GM12865 (cell line): ENCODE data around the gene SMS.

ENCODE experiments used
- DNase-seq: peaks from one replicate; pipeline ENCODE4 v3.0.0; 2010; ENCODE audit warnings: low read depth
- H3K4me3 ChIP-seq: 2 replicates; pipeline ENCODE4 v1.5.1; 2011; ENCODE audit warnings: mild to moderate bottlenecking, low read depth, low read length, control low read depth
- TF ChIP-seq, protein P1 (sequence below): IDR thresholded peaks from 2 replicates; pipeline ENCODE4 v1.5.1; 2011; ENCODE audit warnings: low read length, control low read depth, low read depth, inconsistent platforms; ENCODE audit not compliant: insufficient read depth; ENCODE audit errors: missing control alignments

Gene SMS

DNA sequence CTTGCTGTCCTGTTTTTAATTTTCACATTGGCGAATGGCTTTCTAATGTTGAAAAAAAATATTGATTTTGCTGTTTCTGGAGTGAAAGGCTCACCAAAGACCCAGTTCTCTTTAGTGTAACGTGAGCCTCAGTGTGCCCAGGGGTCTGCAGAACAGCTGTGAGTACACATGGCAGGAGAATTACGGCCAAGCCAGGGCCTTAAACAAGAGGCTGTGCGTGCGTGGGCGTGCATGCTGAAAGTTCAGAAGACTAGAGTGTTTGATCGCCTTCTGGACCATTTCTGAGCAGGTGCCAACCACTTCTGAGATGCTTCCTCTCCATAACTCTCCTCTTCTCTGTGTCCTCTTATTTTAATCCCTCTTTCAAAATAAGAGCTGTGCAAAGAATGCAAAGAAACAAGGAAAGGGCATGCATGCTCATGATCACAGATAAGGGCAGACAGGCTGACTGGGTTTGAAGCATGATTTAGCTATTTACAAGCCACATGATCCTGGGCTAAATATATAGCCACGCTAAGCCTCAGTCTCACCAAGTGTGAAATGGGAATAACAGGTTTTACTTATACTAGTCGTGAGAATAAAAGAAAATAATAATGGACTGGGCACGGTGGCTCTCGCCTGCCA, 101.5 kb downstream of the SMS start:
- TF ChIP-seq, protein P1, sequence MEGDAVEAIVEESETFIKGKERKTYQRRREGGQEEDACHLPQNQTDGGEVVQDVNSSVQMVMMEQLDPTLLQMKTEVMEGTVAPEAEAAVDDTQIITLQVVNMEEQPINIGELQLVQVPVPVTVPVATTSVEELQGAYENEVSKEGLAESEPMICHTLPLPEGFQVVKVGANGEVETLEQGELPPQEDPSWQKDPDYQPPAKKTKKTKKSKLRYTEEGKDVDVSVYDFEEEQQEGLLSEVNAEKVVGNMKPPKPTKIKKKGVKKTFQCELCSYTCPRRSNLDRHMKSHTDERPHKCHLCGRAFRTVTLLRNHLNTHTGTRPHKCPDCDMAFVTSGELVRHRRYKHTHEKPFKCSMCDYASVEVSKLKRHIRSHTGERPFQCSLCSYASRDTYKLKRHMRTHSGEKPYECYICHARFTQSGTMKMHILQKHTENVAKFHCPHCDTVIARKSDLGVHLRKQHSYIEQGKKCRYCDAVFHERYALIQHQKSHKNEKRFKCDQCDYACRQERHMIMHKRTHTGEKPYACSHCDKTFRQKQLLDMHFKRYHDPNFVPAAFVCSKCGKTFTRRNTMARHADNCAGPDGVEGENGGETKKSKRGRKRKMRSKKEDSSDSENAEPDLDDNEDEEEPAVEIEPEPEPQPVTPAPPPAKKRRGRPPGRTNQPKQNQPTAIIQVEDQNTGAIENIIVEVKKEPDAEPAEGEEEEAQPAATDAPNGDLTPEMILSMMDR = no peak
- DNase-seq = no peak

DNA sequence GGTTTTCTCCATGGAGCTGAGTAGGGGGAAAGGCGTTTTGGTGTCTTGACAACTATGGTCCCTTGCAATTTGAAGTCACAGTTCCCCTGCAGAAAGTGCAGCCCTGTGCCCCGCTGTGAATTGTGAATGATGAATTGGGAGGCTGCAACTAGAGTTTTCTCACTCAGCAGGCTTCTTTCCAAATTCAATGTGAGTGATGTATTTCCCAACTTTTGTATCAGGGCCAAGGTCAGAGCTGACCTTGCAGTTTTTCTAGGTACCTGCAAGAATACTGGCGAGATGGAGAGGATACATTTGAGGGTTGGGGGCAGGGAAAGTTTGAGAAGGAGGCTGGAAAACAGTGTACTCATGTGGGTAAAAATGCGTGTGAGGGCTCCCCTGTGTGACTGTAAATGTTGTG, 103.4 kb downstream of the SMS start:
- TF ChIP-seq, protein P1 = no peak
- DNase-seq = no peak
- no peak overlapping the region for H3K4me3 ChIP-seq

More for the DNA sequence above, 101.5 kb downstream of the SMS start:
- H3K4me3 ChIP-seq = no peak overlapping the region
